ENCODE measurements around the gene NAA16. TPM values are rescaled to one million over a fixed set of nuclear protein-coding genes. Genes with fewer than 3 reads are reported as not detected.
A peak's percentile ranks its signal among the peaks of the same experiment; 100 is the strongest.

NAA16 gene
- total RNA-seq, 2 donors from 2014 or later: 6.6 to 10.0 TPM

GRCh38 chr13:41307884-41308640 lies 3.0 kb upstream of the NAA16 start:
- Histone ChIP-seq H3K36me3 (no peaks in the 10 kb centered on the region), H3K27ac (no peak overlapping the region), H3K9me3 (no peaks in the 10 kb centered on the region), H3K4me3 (no peak overlapping the region), H3K27me3 (no peaks in the 10 kb centered on the region), H3K4me1 (peaks cover 0 to 7% of the 10 kb centered on the region in 2 donors)
- no peak for TF ChIP-seq CTCF (IDR thresholded peaks at IDR 0.05)
- no peak for DNase-seq (ENCODE audit: low spot score)

- Histone ChIP-seq H3K4me1 (peaks cover 0 to 34% of the 10 kb centered on the region in 2 donors), H3K27me3 (no peaks in the 10 kb centered on the region), H3K27ac (peak overlapping the region; percentile 94 to 97), H3K36me3 (no peaks in the 10 kb centered on the region), H3K4me3 (peak overlapping the region; percentile 83 to 94), H3K9me3 (no peaks in the 10 kb centered on the region)
- TF ChIP-seq CTCF (IDR thresholded peaks at IDR 0.05): no peak
- DNase-seq (ENCODE audit: low spot score): no peak
Measured at GRCh38 chr13:41311406-41312175, 524 bp downstream of the NAA16 start.

- Histone ChIP-seq H3K4me3 (peak overlapping the region; percentile 83 to 94), H3K27ac (peak overlapping the region; percentile 94 to 97), H3K4me1 (peaks cover 0 to 34% of the 10 kb centered on the region in 2 donors), H3K27me3 (no peaks in the 10 kb centered on the region), H3K36me3 (no peaks in the 10 kb centered on the region), H3K9me3 (no peaks in the 10 kb centered on the region)
- DNase-seq (ENCODE audit: low spot score): no peak
- TF ChIP-seq CTCF (IDR thresholded peaks at IDR 0.05): no peak
Measured at GRCh38 chr13:41312176-41312500, 1.1 kb downstream of the NAA16 start.

- peak overlapping the region; percentile 83 to 94 for H3K4me3 ChIP-seq
- DNase-seq (ENCODE audit: low spot score): no peak
- no peak for TF ChIP-seq CTCF (IDR thresholded peaks at IDR 0.05)
- no peaks in the 10 kb centered on the region for H3K9me3 ChIP-seq
- H3K4me1 ChIP-seq: peaks cover 0 to 34% of the 10 kb centered on the region in 2 donors
- H3K27ac ChIP-seq: peak overlapping the region; percentile 94 to 97
- H3K36me3 ChIP-seq: no peaks in the 10 kb centered on the region
- H3K27me3 ChIP-seq: no peaks in the 10 kb centered on the region
Measured at GRCh38 chr13:41313117-41313516, 2.0 kb downstream of the NAA16 start.

- DNase-seq (ENCODE audit: low spot score): no peak
- Histone ChIP-seq H3K36me3 (no peaks in the 10 kb centered on the region), H3K27me3 (no peaks in the 10 kb centered on the region), H3K9me3 (no peaks in the 10 kb centered on the region), H3K27ac (peak overlapping the region in 1 of 2 donors; percentile 97), H3K4me1 (peaks cover 0 to 34% of the 10 kb centered on the region in 2 donors), H3K4me3 (no peak overlapping the region)
- TF ChIP-seq CTCF (IDR thresholded peaks at IDR 0.05): no peak
Measured at GRCh38 chr13:41313659-41314197, 2.7 kb downstream of the NAA16 start.

All from right atrium auricular region (tissue), 2 donors.